ENCODE results near the gene LBX1.

GRCh38 chr10:101233863-101234262 lies 4.6 kb upstream of the LBX1 start:
- TF ChIP-seq, protein P1, sequence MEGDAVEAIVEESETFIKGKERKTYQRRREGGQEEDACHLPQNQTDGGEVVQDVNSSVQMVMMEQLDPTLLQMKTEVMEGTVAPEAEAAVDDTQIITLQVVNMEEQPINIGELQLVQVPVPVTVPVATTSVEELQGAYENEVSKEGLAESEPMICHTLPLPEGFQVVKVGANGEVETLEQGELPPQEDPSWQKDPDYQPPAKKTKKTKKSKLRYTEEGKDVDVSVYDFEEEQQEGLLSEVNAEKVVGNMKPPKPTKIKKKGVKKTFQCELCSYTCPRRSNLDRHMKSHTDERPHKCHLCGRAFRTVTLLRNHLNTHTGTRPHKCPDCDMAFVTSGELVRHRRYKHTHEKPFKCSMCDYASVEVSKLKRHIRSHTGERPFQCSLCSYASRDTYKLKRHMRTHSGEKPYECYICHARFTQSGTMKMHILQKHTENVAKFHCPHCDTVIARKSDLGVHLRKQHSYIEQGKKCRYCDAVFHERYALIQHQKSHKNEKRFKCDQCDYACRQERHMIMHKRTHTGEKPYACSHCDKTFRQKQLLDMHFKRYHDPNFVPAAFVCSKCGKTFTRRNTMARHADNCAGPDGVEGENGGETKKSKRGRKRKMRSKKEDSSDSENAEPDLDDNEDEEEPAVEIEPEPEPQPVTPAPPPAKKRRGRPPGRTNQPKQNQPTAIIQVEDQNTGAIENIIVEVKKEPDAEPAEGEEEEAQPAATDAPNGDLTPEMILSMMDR (conservative IDR thresholded peaks at IDR 0.05; ENCODE audit: low read length), result no peak
- TF ChIP-seq EZH2phosphoT487 (IDR thresholded peaks at IDR 0.05; ENCODE audit: borderline replicate concordance, low read depth, low read length), result no peak

Data from OCI-LY7 (cell line).